Measurements from ENCODE around the gene CDH1. TPM values are rescaled to one million over a fixed set of nuclear protein-coding genes. Genes with fewer than 3 reads are reported as not detected.

CDH1 gene
- total and polyA plus RNA-seq, 7 experiments from 2014 or later, result 0.34 to 1.3 (median 1.2) TPM; not detected in 4

GRCh38 chr16:68848786-68849185 is 111.7 kb downstream of the CDH1 start:
- ATAC-seq, result no peak
- Histone ChIP-seq H3K9me3 (ENCODE audit: control insufficient read depth in 2 of 3, low read length in 3 of 3) (no peaks in the 10 kb centered on the region), H3K4me1 (ENCODE audit: control insufficient read depth in 2 of 2, insufficient read depth in 2 of 2, low read length in 2 of 2) (peaks cover 7 to 15% of the 10 kb centered on the region in 2 donors), H3K4me3 (ENCODE audit: low read length) (no peak overlapping the region), H3K27me3 (ENCODE audit: control insufficient read depth in 2 of 2, insufficient read depth in 2 of 2, low read length in 2 of 2) (no peaks in the 10 kb centered on the region), H3K27ac (ENCODE audit: low read depth, low read length) (no peak overlapping the region), H3K36me3 (ENCODE audit: control insufficient read depth in 2 of 3, insufficient read depth in 3 of 3, low read length in 3 of 3) (no peaks in the 10 kb centered on the region)
- H3K36me3 Mint-ChIP-seq, result peaks cover 0 to 3% (median 0%) of the 10 kb centered on the region in 5 donors
- ChIA-PET CTCF (no interaction called here), POLR2A (no interaction called here)
- intact Hi-C loops (cut with micrococcal nuclease), result loop anchor here (5.0 to 10.0 kb wide), 3 partner anchors 339 to 1914 kb away; partner anchors contain the start of genes CES2 (in 1 of the 2), CIAO2B (in 1 of the 2) and SNTB2 (in 1 of the 2)
- peaks cover 20 to 66% (median 42%) of the 10 kb centered on the region in 7 donors for H3K4me1 Mint-ChIP-seq
- H3K27me3 Mint-ChIP-seq, result no peaks in the 10 kb centered on the region
- DNase-seq, result no peak
- H3K27ac Mint-ChIP-seq, result peak overlapping the region in 1 of 9 donors; percentile 18
- no peaks in the 10 kb centered on the region for H3K9me3 Mint-ChIP-seq
- no peak overlapping the region for H3K4me3 Mint-ChIP-seq

DNA sequence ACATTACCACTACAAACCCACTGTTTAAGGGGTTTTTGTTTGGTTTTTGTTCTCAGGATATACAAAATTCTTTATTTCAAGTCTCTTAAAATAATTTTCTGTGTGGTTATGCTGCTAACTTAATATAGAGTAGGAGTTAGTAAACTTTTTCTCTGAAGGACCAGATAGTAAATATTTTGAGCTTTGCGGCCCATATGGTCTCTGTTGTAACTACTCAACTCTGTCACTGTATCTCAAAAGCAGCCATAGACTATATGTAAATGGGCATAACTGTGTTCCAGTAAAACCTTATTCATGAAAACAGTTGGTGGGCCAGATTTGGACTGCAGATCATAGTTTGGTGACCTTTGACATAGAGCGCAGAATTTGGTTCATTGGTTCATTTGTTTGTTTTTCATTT is 113.4 kb downstream of the CDH1 start:
- Mint-ChIP-seq H3K27me3 (no peaks in the 10 kb centered on the region), H3K36me3 (peaks cover 0 to 4% (median 0%) of the 10 kb centered on the region in 5 donors), H3K4me3 (no peak overlapping the region), H3K27ac (no peak overlapping the region), H3K4me1 (peaks cover 9 to 59% (median 32%) of the 10 kb centered on the region in 7 donors), H3K9me3 (no peaks in the 10 kb centered on the region)
- ATAC-seq (no peak), DNase-seq (no peak)
- no peaks in the 10 kb centered on the region for H3K9me3 ChIP-seq (ENCODE audit: control insufficient read depth in 2 of 3, low read length in 3 of 3)
- CTCF ChIA-PET, result interaction anchor here (0.7 kb wide), 1 partner anchor 468 kb away, joined by 6 read pairs; no protein-coding TSS in a partner anchor
- POLR2A ChIA-PET, result interaction anchor here (1.0 kb wide), 1 partner anchor 8 kb away, joined by 3 read pairs; no protein-coding TSS in a partner anchor
- no peaks in the 10 kb centered on the region for H3K27me3 ChIP-seq (ENCODE audit: control insufficient read depth in 2 of 2, insufficient read depth in 2 of 2, low read length in 2 of 2)
- H3K4me3 ChIP-seq (ENCODE audit: low read length), result no peak overlapping the region
- intact Hi-C loops (cut with micrococcal nuclease), result no loop called here
- H3K4me1 ChIP-seq (ENCODE audit: control insufficient read depth in 2 of 2, insufficient read depth in 2 of 2, low read length in 2 of 2), result peaks cover 0 to 9% of the 10 kb centered on the region in 2 donors
- no peaks in the 10 kb centered on the region for H3K36me3 ChIP-seq (ENCODE audit: control insufficient read depth in 2 of 3, insufficient read depth in 3 of 3, low read length in 3 of 3)
- H3K27ac ChIP-seq (ENCODE audit: low read depth, low read length), result no peak overlapping the region

- intact Hi-C loops (cut with micrococcal nuclease), result no loop called here
- Histone ChIP-seq H3K4me3 (ENCODE audit: low read length) (no peak overlapping the region), H3K36me3 (ENCODE audit: control insufficient read depth in 2 of 3, insufficient read depth in 3 of 3, low read length in 3 of 3) (no peaks in the 10 kb centered on the region), H3K9me3 (ENCODE audit: control insufficient read depth in 2 of 3, low read length in 3 of 3) (no peaks in the 10 kb centered on the region), H3K27me3 (ENCODE audit: control insufficient read depth in 2 of 2, insufficient read depth in 2 of 2, low read length in 2 of 2) (no peaks in the 10 kb centered on the region), H3K27ac (ENCODE audit: low read depth, low read length) (no peak overlapping the region), H3K4me1 (ENCODE audit: control insufficient read depth in 2 of 2, insufficient read depth in 2 of 2, low read length in 2 of 2) (peaks cover 0 to 9% of the 10 kb centered on the region in 2 donors)
- POLR2A ChIA-PET, result no interaction called here
- no peaks in the 10 kb centered on the region for H3K27me3 Mint-ChIP-seq
- H3K9me3 Mint-ChIP-seq, result no peaks in the 10 kb centered on the region
- ATAC-seq, result no peak
- DNase-seq, result no peak
- H3K4me3 Mint-ChIP-seq, result peak overlapping the region in 1 of 10 donors; percentile 14
- H3K4me1 Mint-ChIP-seq, result peaks cover 9 to 63% (median 36%) of the 10 kb centered on the region in 7 donors
- peaks cover 0 to 4% (median 3%) of the 10 kb centered on the region in 5 donors for H3K36me3 Mint-ChIP-seq
- H3K27ac Mint-ChIP-seq, result no peak overlapping the region
- CTCF ChIA-PET, result interaction anchor here (0.7 kb wide), 1 partner anchor 17 kb away, joined by 4 read pairs; no protein-coding TSS in a partner anchor
Measured at GRCh38 chr16:68851601-68852000, 114.5 kb downstream of the CDH1 start.

DNA sequence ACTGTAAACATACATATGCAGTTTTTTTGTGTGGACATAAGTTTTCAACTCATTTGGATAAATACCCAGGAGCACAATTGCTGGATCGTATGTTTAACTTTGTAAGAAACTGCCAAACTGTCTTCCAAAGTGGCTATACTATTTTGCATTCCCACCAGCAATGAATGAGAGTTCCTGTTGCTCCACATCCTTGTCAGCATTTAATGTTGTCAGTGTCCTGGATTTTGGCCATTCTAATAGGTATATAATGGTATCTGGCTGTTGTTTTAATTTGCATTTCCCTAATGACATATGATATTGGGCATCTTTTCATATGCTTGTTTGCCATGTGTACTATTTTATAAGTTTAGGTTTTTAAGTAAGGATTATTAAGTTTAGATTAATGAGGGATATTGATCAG is 120.4 kb downstream of the CDH1 start:
- Mint-ChIP-seq H3K4me1 (peaks cover 0 to 53% (median 36%) of the 10 kb centered on the region in 7 donors), H3K27ac (peak overlapping the region in 1 of 9 donors; percentile 9), H3K9me3 (no peaks in the 10 kb centered on the region), H3K4me3 (no peak overlapping the region), H3K27me3 (no peaks in the 10 kb centered on the region), H3K36me3 (peaks cover 6 to 28% (median 9%) of the 10 kb centered on the region in 5 donors)
- ATAC-seq (no peak), DNase-seq (no peak)
- H3K27ac ChIP-seq (ENCODE audit: low read depth, low read length), result no peak overlapping the region
- H3K27me3 ChIP-seq (ENCODE audit: control insufficient read depth in 2 of 2, insufficient read depth in 2 of 2, low read length in 2 of 2), result no peaks in the 10 kb centered on the region
- POLR2A ChIA-PET, result no interaction called here
- peaks cover 0 to 23% (median 5%) of the 10 kb centered on the region in 3 experiments for H3K36me3 ChIP-seq (ENCODE audit: control insufficient read depth in 2 of 3, insufficient read depth in 3 of 3, low read length in 3 of 3)
- CTCF ChIA-PET, result interaction anchor here (0.6 kb wide), 1 partner anchor 53 kb away, joined by 4 read pairs; no protein-coding TSS in a partner anchor
- H3K9me3 ChIP-seq (ENCODE audit: control insufficient read depth in 2 of 3, low read length in 3 of 3), result no peaks in the 10 kb centered on the region
- H3K4me3 ChIP-seq (ENCODE audit: low read length), result no peak overlapping the region
- no peaks in the 10 kb centered on the region for H3K4me1 ChIP-seq (ENCODE audit: control insufficient read depth in 2 of 2, insufficient read depth in 2 of 2, low read length in 2 of 2)
- intact Hi-C loops (cut with micrococcal nuclease), result no loop called here

- no peak for DNase-seq
- Histone ChIP-seq H3K4me1 (ENCODE audit: control insufficient read depth in 2 of 2, insufficient read depth in 2 of 2, low read length in 2 of 2) (no peaks in the 10 kb centered on the region), H3K36me3 (ENCODE audit: control insufficient read depth in 2 of 3, insufficient read depth in 3 of 3, low read length in 3 of 3) (peaks cover 0 to 37% (median 5%) of the 10 kb centered on the region in 3 experiments), H3K4me3 (ENCODE audit: low read length) (no peak overlapping the region), H3K27me3 (ENCODE audit: control insufficient read depth in 2 of 2, insufficient read depth in 2 of 2, low read length in 2 of 2) (no peaks in the 10 kb centered on the region), H3K9me3 (ENCODE audit: control insufficient read depth in 2 of 3, low read length in 3 of 3) (no peaks in the 10 kb centered on the region), H3K27ac (ENCODE audit: low read depth, low read length) (no peak overlapping the region)
- Mint-ChIP-seq H3K27me3 (no peaks in the 10 kb centered on the region), H3K4me3 (no peak overlapping the region), H3K9me3 (no peaks in the 10 kb centered on the region), H3K4me1 (peaks cover 0 to 38% (median 25%) of the 10 kb centered on the region in 7 donors), H3K36me3 (peaks cover 8 to 40% (median 9%) of the 10 kb centered on the region in 5 donors), H3K27ac (no peak overlapping the region)
- intact Hi-C loops (cut with micrococcal nuclease), result no loop called here
- ATAC-seq, result no peak
- CTCF ChIA-PET, result no interaction called here
- POLR2A ChIA-PET, result no interaction called here
Measured at GRCh38 chr16:68859828-68860227, 122.7 kb downstream of the CDH1 start.

GRCh38 chr16:68860978-68861892 is 124.1 kb downstream of the CDH1 start:
- DNase-seq, result no peak
- H3K9me3 ChIP-seq (ENCODE audit: control insufficient read depth in 2 of 3, low read length in 3 of 3), result no peaks in the 10 kb centered on the region
- no peak overlapping the region for H3K4me3 ChIP-seq (ENCODE audit: low read length)
- CTCF ChIA-PET, result no interaction called here
- Mint-ChIP-seq H3K4me3 (no peak overlapping the region), H3K27me3 (no peaks in the 10 kb centered on the region), H3K27ac (peak overlapping the region in 1 of 9 donors; percentile 76), H3K9me3 (no peaks in the 10 kb centered on the region), H3K4me1 (peaks cover 0 to 33% (median 20%) of the 10 kb centered on the region in 7 donors), H3K36me3 (peaks cover 7 to 44% (median 9%) of the 10 kb centered on the region in 5 donors)
- no peak for ATAC-seq
- POLR2A ChIA-PET, result no interaction called here
- intact Hi-C loops (cut with micrococcal nuclease), result no loop called here
- peaks cover 0 to 37% (median 5%) of the 10 kb centered on the region in 3 experiments for H3K36me3 ChIP-seq (ENCODE audit: control insufficient read depth in 2 of 3, insufficient read depth in 3 of 3, low read length in 3 of 3)
- no peaks in the 10 kb centered on the region for H3K4me1 ChIP-seq (ENCODE audit: control insufficient read depth in 2 of 2, insufficient read depth in 2 of 2, low read length in 2 of 2)
- no peak overlapping the region for H3K27ac ChIP-seq (ENCODE audit: low read depth, low read length)
- H3K27me3 ChIP-seq (ENCODE audit: control insufficient read depth in 2 of 2, insufficient read depth in 2 of 2, low read length in 2 of 2), result no peaks in the 10 kb centered on the region
